Stimulated activated CD4-positive, alpha-beta T cell treated with anti-CD3 and anti-CD28 coated beads, Interleukin-12 subunit alpha, Interleukin-12 subunit beta, amount 100 ng/mL, for 24 hours (primary cell): ENCODE results near the gene GNB1.
A peak's percentile ranks its signal among the peaks of the same experiment; 100 is the strongest.

ENCODE experiments used
- DNase-seq, 2 experiments: peaks; one replicate each; pipeline ENCODE4 v3.0.0-alpha.2; 2020; ENCODE audit warnings: low read depth in 2 of 2

Gene GNB1

DNA sequence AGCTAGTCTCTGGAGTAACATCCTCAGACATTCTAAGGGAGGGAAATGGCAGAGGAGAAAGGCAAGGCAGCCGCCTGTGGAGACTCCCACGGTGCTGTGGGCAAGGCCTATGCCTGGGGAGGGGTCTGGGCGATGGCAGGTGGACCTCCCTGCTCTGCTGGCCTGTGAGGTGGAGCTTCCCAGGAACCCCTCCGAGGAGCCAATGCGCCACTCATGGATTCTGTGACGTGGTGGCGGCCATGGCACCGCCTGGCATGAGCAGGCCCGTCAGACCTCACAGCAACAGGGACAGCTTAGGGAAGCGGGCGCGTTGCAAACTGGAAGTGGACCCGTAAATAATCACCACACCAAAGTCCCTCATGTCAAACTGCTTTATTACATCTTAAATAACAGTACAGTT is 106.0 kb downstream of the GNB1 start:
- no peak for DNase-seq

DNA sequence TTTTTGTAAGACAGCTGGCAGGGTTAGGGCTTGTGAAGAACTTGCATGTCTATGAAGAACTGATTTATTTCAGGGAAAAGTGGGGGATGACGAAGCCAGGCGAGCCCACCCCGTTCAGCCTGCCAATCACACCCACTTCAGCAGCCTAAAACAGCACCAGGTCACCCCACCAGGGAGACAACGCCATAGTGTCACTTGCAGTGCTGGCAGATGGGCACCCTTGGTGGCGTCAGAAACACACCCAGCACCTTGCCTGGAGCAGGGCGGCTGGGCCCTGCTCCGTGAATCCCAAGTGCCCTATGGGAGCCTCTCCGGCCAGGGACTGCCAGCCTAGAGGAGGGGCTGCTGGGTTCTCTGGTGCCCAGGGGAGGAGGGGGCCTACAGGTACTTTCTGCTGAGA is 107.6 kb downstream of the GNB1 start:
- DNase-seq, result no peak

DNA sequence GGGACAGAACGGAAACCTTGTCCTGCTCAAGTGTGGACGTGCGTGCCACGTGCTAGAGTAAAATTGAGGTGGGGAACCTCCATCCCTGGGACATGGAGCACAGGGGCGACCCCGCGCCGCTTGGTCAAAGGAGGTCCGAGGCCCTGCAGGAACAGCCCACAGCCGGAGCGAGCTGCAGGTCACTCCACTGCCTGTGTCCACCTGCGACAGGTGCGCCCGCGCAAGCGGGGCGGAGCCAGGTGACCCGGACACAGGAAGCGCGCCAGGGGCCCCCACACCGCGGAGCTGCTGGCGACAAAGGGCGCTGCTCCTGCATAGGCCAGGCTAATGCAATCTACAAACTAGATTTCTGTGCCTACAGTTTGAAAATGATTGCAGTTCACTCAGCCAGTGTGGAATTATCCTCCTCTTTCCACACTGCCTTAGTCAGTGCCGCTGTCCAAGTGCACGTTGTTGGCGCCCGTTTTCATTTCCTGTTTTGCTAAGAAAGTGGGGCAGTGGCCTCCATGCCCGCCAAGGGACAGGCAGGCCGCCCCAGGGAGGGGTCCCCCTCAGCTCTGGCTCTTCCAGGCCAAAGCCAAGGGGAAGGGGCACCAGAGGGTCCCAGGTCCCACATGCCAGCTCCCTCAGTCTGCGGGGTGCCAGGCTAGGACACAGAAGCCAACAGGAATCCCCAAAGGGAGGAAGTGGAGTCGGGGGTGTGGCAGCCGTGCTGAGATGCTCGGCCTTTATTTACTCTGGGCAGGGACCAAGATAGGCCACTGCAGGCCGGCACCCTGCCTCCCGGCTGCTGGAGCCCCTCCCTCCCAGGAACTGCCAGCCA is 108.3 kb downstream of the GNB1 start:
- no peak for DNase-seq

DNA sequence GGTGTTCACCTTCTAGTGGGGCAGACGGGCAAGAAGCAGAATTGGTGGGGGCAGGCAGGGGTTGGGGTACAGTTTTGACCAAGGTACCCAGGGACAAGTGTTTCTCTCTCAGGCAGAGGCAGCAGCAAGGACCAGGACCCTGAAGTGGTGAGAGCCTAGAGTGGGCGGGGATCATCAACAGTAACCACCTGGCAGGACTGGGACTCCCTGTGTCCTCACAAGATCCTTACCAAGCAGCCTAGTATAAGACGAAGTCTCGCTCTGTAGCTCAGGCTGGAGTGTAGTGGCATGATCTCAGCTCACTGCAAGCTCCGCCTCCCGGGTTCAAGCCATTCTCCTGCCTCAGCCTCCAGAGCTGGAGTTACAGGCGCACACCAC is 109.4 kb downstream of the GNB1 start:
- DNase-seq, result no peak

DNA sequence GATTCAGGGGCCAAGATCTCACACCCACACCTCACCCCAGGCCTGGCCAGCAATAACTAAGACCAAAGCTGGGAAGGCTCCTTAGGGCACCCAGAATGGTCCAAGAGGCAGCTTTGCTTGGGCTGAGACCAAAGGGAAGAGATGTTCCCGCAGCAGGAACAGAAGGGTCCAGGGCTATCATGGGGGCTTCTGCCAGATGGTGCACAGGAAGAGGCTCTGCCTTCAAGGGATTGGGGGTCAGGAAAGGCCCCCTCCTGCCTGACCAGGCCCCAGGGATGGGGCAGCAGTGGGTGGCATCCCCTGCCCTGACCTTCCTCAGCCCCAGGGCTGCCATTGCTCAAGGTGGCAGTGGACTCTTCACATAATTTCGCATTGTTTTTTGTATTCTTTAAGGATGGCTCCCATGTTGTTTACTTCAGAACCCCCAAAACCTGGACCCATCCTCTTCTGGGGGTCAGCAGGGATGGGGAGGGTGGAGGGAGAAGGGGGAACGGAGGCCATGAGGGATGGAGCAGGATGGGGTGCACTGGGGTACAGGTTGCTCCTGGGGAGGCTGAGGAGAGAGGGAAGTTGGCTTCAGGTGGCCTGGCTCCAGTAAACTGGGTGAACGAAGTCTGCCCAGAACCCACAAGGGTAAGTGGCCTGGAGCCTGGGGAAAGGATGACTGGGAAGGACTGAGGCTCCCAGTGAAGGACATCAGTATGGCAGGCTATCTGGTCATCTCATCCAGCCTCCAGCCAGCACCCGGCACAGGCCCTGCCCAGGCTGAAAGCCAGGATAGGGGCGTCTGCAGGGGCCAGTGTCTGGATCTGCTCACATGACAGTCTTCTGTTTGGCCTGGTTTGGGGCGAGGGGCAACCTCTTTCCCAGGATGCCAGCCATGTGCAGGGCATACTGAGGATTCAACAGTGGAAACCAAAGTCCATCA is 110.0 kb downstream of the GNB1 start:
- no peak for DNase-seq

DNA sequence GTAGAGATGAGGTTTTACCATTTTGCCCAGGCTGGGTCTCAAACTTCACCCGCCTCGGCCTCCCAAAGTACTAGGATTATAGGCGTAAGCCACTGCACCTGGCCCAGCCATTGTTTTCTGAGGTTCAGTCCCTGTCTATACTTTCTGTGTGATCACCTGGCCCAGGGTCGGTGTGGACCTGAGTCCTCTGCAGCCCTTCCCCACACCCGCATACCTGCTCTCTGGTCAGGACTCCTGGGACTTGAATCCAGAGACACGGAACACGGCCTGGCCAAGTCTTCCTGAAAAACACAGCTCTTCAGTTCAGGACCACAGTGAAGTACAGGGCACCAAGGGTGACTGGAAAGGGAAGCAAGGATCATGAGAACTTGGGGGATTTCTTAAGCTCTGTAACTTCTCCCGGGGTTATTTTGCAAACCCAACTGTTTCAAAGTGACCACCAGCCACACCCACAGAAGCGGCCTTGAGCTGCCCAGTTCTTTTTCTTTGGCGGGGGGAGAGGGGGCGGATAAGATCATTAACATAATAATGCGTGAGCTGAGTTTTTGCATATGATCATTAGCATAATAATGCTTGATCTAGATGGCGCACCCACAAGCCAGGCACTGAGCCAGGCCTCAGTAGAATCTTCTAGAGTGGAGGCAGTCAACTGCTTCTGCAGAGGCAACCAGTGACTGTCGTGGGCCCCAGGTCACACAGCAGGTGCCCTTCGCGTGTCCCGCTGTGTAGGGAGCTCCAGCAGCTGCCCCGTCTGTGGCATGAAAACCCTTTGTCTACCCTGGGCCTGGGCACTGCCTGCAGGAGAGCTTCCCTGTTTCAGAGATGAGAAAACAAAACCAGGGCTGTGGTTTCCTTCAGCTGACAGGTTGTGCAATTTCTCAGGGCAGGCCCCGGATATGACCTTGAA is 110.9 kb downstream of the GNB1 start:
- DNase-seq, result peak in 1 of 2 experiments; percentile 36

DNA sequence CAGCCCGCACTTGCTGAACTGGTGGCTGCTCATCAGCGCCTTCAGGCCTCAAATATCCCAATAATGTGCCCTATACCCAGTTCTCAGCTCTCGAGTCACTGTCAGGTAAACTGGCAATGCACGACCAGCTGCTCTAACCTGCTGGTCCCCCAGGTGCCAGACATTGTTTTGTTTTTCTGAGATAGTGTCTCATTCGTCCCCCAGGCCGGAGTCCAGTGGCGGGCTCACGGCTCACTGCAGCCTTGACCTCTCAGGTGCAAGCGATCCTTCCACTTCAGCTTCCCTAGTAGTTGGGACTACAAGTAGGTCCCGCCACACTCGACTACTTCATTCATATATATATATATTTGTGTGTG is 111.6 kb downstream of the GNB1 start:
- no peak for DNase-seq

DNA sequence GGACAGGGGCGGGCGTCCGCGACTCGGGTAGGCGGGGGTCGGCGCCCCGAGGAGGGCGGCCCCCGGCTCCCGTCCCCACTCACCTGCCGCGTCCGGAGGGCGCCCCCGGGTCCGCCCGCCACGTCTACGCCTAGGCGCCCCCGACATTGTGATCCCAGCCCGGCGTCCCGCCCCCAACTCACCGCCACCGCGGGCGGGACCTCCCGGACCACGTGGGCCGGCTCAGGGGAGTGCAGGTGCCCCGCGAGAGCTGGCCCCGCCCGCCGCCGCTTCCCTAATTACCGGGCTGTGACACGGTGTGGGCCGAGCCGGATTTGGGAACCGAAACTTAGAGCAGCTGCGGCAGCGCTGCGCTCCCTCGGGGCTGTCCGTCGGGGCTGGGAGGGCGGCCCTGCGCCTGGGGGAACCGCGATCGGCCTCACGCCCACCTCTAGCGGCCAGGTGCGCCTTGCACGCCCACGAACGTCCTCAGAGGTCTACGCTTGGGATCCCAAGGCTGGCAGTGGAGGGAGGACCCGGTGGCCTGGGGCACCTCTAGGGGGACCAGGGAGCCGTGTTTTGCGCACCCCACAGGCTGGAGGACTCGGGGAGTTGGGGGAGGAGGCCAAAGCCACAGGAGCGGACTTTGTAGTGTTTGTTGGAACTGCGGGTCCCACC is 112.1 kb downstream of the GNB1 start:
- peak; percentile 64 to 77 for DNase-seq

DNA sequence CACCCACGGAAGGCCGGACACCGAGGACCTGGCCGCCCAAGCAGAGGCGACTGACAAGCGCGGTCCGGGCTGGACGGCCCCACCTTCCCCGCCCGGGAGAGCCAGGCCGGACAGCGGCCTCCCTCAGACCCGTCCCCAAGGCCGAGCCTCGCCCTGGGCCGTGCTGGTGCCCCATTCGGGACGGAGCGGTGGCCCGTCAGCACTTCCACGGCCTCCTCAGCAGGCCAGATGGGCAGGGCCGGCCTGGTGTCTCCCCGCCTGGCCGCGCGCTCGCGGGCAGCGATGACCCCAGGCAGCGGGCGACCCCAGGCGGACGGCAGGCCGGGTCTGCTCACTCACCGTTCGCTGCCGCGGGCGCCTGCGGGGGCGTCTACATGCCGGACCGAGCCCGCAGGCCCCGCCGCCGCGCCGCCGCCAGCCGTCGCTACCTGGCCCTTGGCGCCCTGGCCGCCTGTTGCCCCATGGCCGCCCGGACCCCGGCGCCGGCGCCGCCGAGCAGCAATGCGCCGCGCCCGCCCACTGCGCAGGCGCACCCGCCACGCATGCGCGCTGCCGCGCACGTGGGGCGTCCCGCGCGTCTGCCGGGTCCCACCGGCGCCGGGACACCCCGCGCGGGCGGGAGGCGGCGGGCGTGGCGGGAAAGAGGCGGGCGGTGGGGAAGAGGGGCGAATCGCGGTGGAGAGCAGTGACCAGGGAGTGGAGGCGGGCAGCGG is 112.8 kb downstream of the GNB1 start, which contains the start of gene NADK:
Gene NADK (minus strand): TSS at position 521 of the 713 bp plus-strand sequence. CDS start 13,064 bp downstream, outside the sequence.
- DNase-seq, result peak; percentile 47 to 51

DNA sequence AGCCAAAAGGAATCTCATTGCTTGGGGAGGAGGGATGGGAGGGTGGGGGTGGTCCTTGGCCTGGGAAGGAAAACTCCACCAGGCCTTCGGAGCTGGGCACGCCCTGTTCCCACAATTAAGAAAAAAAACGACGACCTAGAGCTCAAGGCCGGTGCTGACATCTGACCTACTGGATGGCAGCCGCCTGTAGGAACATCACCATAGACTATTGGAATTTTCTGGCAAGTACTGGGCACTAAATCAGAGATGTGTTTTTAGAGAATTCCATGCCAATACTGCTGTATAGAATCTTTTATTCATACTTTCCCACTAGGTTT is 113.3 kb downstream of the GNB1 start:
- no peak for DNase-seq

DNA sequence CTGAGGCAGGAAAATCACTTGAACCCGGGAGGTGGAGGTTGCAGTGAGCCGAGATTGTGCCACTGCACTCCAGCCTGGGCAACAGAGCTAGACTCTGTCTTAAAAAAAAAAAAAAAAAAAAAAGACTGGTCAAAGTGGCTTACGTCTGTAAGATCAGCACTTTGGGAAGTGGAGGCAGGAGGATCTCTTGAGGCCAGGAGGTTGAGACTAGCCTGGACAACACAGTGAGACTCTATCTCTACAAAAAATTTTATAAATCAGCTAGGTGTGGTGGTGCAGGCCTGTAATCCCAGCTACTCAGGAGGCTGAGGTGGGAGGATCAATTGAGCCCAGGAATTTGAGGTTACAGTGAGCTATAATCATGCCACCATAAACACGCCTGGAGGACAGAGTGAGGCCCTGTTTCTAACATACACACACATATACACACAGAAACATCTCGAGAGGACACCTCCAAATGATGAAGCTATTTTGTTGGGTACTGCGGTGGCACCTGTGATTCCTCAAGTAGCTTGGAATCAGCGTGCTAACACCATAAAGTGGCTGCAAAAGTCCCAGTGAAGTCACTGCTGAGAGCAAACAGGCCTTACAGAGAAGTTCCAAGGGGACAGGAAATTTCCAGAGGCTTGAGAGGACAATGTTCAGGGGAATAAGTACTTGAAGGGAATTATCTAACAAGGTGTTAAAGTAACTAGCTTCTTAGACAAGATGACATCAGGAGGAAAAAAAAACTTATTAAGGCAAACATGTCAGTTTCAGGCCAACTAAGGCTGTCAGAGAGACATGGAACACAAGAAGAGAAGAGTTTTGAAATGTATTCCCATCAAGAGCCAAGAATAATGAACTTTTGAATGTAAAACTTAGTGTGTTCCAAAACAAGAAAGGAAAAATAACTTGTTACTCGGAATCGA is 114.0 kb downstream of the GNB1 start:
- DNase-seq, result no peak

DNA sequence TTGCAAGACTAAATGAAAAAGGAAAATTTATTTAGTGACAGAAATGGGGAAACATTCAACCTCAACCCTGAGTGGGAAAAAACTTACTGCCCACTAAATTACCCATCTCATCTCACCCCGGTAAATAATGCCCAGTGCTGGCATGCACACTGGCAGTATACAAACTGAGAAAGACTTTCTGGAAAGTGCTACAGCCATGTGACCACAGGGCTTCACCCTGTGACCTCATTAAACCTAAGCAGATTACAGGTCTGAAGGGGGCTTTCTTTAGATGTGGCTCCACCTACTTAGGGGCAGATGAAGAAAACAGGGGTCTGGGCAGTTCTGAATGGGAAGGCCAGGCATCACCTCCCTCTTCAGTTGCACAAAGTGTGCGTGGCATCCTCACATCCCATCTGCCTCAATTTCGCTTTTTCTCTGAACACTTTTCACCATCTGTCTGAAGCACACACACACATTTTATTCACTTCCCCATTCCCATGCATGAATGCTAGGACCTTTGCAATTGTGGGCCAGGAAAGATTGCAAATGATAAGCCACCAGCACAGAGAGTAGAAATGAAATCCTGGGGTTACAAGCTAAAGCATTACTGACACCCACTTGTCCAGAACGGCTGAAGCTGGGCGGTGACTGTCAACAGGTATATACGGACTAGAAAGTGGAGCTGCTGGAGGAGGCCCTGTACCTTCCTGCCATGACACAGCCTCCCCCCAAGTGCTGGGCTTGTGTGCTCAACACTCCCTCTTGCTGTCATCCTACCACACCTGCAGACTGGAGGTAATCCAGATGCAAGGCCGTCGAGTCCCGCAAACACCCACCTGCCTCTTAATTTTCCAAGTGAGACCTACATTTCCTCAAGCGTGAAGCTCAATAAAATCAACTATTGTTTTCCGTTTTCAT is 115.3 kb downstream of the GNB1 start:
- DNase-seq, result no peak

DNA sequence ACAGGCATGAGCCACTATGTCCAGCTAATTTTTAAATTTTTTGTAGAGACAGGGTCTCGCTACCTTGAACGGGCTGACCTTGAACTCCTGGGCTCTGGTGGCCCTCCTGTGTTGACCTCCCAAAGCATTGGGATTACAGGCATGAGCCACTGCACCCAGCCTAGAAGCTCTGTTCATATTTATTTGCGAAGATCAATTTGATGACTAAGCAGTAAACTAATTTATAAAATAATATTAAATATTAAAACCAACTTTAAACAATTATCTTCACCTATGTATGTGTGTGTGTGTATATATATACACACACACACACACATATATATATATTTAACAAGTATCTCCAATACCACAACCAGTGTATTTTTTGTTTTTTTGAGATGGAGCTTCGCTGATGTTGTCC is 117.0 kb downstream of the GNB1 start:
- DNase-seq, result no peak

DNA sequence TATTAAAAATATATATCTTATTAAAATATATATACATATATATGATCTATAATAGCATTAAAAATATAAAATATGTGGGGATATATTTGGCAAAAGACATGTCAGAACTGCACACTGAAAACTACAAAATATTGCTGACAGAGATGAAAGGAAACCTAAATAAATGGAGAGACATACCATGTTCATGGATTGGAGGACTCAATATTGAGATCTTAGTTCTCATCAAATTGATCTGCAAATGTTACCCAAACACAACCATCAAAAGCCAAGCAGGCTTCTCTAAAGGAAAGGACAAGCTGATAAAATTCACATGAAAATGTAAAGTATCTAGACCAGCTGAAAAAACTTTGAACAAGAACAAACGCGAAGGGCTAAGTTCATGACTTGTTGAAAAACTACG is 119.8 kb downstream of the GNB1 start:
- no peak for DNase-seq

DNA sequence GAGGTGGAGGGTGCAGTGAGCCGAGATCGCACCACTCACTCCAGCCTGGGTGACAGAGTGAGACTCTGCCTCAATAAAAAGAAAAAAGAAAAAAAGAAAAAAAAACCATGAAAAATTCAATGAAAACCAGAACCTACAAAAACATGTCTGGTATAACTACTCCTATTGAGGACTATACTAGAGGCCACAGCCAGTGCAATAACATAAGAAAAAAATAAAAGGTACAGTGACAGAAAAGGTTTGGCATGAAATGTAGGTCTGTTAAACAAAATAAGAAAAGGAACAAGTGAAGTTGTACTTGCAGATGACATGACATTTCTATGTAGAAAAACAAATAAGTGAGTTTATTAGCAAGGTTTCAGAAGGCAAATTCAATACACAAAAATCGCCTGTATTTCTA is 120.8 kb downstream of the GNB1 start:
- DNase-seq, result no peak

DNA sequence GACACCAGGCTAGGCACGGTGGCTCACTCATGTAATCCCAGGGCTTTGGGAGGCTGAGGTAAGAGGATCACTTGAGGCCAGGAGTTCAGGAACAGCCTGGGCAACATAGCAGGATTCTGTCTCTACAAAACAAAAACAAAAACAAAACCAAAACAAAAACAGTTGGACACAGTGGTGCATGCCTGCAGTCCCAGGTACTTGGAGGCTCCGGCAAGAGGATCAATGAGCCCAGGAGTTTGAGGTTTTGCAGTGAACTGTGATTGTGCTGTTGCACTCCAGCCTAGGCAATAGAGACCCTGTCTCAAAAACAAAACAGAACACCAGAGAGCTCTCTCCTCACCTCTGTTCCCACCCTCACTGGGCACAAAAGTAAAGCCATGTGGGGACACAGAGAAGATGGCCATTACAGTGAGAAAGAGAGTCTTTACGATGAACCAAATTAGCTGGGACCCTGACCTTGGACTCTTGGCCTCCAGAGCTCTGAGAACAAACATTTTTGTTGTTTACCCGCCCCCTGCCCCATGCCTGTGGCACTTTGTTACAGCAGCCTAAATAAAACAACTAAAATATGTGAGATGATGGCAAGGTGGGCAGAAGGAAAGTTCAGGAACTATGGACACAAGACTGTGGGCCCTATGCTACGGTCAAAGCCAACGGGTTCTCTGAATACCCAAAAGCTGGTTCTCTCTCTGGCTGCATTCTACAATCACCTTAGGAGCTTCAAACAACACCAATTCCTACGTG is 122.5 kb downstream of the GNB1 start:
- DNase-seq, result no peak

DNA sequence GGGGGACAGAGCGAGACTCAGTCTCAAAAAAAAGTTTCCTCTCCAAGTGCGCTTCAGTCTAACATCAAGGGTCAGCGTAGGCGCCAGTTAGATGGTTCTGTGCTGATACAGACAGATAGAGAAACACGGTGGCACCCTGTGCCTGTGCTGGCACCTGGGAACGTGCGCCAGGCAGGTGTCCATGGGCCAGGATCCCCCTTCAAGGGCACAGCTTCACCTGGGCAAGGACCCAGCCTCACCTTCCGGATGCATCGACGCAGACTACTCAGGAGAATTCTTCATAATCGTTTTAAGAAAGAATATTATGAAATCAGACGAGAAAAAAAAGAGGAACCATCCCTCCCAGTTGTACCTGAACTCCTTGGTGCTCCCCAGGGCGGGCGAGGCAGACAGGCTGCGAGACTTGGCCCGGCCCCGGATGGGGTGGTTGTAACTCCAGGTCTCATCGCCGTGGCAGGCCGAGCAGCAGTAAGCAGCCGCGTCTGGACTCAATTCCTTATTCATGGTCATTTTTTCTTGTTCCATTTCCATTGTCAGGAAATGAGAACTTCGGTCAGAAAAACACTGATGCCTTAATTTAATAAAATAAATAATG is 125.9 kb downstream of the GNB1 start:
- no peak for DNase-seq
